NT2/D1 (cell line): ENCODE results near the gene TAS2R41.

Experiments used
- SUZ12 ChIP-seq: IDR thresholded peaks from 2 replicates; pipeline ENCODE4 v1.6.1; 2011; ENCODE audit not compliant: insufficient read length, insufficient read depth; ENCODE audit errors: extremely low read depth
- ZNF274 ChIP-seq: IDR thresholded peaks from 2 replicates; pipeline ENCODE4 v1.6.1; 2011; ENCODE audit warnings: mild to moderate bottlenecking, low read depth, low read length

DNA sequence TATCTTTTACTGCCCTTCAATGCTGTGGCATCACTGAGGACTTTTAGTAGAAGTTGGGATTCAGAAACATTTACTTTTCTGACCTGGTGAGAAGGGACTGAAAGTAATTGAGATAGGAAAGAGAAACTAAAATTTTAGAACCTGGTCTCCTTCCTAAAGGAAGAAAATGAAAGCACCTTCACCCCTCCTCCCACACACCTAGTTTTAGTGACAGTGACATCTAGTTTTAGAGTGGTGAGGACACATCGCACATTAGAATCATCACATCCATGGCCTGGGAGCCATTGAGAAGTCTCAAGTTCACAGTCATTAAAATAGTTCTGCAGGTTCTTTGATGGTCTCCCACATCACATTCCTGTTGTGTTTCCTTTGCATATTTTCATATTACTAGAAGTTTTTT, 16.1 kb downstream of the TAS2R41 start:
- no peak for TF ChIP-seq ZNF274
- TF ChIP-seq SUZ12, result no peak
